ENCODE data around the gene SHC1. TPM values are rescaled to one million over a fixed set of nuclear protein-coding genes. Genes with fewer than 3 reads are reported as not detected.

The SHC1 gene
- total RNA-seq, 1 donor from 2014 or later = 69.0 TPM

DNA sequence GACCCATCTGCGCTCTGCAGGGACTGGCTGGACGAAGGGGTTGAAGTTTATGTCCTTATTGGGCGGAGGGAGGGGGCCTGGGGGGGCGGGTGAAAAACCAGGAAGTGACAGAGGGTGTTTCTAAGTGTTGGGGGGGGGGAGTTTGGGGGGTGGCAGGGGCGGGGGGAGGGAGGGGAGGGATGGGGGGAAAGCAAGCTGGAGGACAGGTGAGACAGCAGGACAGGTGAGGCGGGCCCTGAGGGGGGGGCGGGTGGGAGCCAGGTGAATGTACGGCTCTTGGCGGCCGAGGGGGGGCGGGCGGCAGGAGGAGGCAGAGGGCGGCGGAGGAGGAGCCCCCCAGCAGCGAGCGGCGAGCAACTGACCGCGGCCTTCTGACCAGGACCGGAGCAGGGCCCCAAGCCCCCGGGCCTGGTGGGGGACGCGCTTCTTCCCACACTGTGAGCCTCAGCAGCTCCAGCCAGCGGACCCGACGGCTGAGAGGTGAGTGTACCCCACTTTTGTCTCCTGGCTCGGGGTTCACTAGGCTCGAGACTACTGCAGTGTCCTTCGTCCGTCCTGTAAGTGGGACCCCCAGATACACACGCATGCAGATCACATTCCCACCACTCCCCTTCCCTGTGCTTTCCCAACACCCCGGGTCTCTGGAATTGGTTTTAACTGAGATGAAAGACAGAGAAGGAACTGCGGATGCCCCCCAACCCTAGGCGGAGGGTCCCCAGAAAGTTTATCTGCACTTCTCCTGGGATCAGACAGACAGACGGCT, 32.1 kb upstream of the SHC1 start, which contains the start of gene ZBTB7B:
Gene ZBTB7B, plus strand, starts transcription at position 339 of the 763 bp plus-strand sequence. CDS start 11,859 bp downstream, outside the sequence.
- Mint-ChIP-seq H3K27ac (peak within 1 kb of the TSS; percentile 87), H3K9me3 (peaks cover 2% of the 10 kb centered on the region), H3K4me3 (peak within 1 kb of the TSS; percentile 95), H3K36me3 (no peaks in the 10 kb centered on the region), H3K4me1 (peaks cover 25% of the 10 kb centered on the region), H3K27me3 (ENCODE audit: insufficient read depth, low read depth) (peaks cover 3% of the 10 kb centered on the region)
- peak within 1 kb of the TSS; percentile 98 for H3K4me2 ChIP-seq
- H2AFZ ChIP-seq (replicated peaks) = no peak within 1 kb of the TSS
- H3K27ac ChIP-seq = no peak within 1 kb of the TSS
- TF ChIP-seq EZH2 (IDR thresholded peaks at IDR 0.05) = no peak
- TF ChIP-seq, protein P1, sequence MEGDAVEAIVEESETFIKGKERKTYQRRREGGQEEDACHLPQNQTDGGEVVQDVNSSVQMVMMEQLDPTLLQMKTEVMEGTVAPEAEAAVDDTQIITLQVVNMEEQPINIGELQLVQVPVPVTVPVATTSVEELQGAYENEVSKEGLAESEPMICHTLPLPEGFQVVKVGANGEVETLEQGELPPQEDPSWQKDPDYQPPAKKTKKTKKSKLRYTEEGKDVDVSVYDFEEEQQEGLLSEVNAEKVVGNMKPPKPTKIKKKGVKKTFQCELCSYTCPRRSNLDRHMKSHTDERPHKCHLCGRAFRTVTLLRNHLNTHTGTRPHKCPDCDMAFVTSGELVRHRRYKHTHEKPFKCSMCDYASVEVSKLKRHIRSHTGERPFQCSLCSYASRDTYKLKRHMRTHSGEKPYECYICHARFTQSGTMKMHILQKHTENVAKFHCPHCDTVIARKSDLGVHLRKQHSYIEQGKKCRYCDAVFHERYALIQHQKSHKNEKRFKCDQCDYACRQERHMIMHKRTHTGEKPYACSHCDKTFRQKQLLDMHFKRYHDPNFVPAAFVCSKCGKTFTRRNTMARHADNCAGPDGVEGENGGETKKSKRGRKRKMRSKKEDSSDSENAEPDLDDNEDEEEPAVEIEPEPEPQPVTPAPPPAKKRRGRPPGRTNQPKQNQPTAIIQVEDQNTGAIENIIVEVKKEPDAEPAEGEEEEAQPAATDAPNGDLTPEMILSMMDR (IDR thresholded peaks at IDR 0.05) = no peak
- TF ChIP-seq EZH2phosphoT487 (IDR thresholded peaks at IDR 0.05) = no peak
- peaks cover 20% of the 10 kb centered on the region for H3K4me1 ChIP-seq
- H3K27me3 ChIP-seq = no peaks in the 10 kb centered on the region
- DNase-seq (ENCODE audit: low spot score) = peak; percentile 59
- H3K9ac ChIP-seq = no peak within 1 kb of the TSS
- H4K20me1 ChIP-seq (ENCODE audit: low read depth) = no peaks in the 10 kb centered on the region
- peaks cover 43% of the 10 kb centered on the region for H3F3A ChIP-seq (ENCODE audit: low read depth)
- no peaks in the 10 kb centered on the region for H3K36me3 ChIP-seq
- H3K9me3 ChIP-seq (ENCODE audit: low read depth) = no peaks in the 10 kb centered on the region
- peak within 1 kb of the TSS; percentile 72 for H3K4me3 ChIP-seq
- H3K79me2 ChIP-seq (ENCODE audit: low read depth) = peaks cover 38% of the 10 kb centered on the region

DNA sequence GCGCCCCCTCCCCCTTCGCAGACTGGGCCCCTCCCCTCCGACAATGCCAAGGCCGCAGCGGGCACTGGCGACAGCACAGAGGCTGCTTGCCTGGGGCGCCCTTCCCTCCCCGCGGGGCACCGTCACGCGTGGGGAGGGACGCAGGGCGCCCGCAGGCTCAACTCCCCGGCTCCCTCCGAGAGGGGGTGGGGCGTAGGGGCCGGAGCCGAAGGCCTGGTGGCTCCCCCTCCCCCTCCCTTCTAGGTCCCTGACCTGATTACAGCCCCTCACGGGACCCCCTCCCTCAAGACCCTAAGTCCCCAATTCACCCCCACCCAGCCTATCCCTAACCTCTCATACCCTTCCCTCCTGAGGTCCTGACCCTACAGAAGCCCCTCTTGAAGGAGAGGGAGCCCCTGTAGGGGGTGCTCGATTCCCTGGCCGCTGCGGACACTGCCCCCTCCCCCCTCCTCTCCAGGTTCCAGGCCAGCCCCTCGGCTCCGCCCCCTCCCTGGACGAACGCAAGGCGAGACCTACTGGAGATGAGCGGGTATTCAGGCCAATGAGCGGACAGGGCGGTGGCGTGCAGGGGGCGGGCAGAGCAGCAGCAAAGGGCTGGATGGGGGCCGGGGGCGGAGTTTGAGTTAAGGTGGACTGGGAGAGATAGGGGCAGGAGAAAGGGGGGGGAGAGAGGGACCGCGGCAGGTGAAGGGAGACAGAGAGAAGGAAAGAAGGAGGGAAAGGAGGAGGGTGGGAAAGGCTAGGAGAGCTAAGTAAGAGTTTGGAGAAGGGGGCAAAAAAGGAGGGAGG, 31.3 kb upstream of the SHC1 start:
- peaks cover 43% of the 10 kb centered on the region for H3F3A ChIP-seq (ENCODE audit: low read depth)
- H3K9me3 ChIP-seq (ENCODE audit: low read depth) = no peaks in the 10 kb centered on the region
- Mint-ChIP-seq H3K4me1 (peaks cover 28% of the 10 kb centered on the region), H3K27ac (no peak overlapping the region), H3K36me3 (no peaks in the 10 kb centered on the region), H3K4me3 (peak overlapping the region; percentile 89), H3K27me3 (ENCODE audit: insufficient read depth, low read depth) (peaks cover 3% of the 10 kb centered on the region), H3K9me3 (peaks cover 2% of the 10 kb centered on the region)
- no peak overlapping the region for H2AFZ ChIP-seq (replicated peaks)
- H3K36me3 ChIP-seq = no peaks in the 10 kb centered on the region
- peak overlapping the region; percentile 98 for H3K4me2 ChIP-seq
- no peaks in the 10 kb centered on the region for H3K27me3 ChIP-seq
- peaks cover 20% of the 10 kb centered on the region for H3K4me1 ChIP-seq
- TF ChIP-seq, protein P1 (IDR thresholded peaks at IDR 0.05) = peak; percentile 65
- no peak for TF ChIP-seq EZH2phosphoT487 (IDR thresholded peaks at IDR 0.05)
- no peak for TF ChIP-seq EZH2 (IDR thresholded peaks at IDR 0.05)
- H3K9ac ChIP-seq = no peak overlapping the region
- no peaks in the 10 kb centered on the region for H4K20me1 ChIP-seq (ENCODE audit: low read depth)
- no peak overlapping the region for H3K27ac ChIP-seq
- peak; percentile 99 for DNase-seq (ENCODE audit: low spot score)
- H3K4me3 ChIP-seq = peak overlapping the region; percentile 72
- H3K79me2 ChIP-seq (ENCODE audit: low read depth) = peaks cover 35% of the 10 kb centered on the region

DNA sequence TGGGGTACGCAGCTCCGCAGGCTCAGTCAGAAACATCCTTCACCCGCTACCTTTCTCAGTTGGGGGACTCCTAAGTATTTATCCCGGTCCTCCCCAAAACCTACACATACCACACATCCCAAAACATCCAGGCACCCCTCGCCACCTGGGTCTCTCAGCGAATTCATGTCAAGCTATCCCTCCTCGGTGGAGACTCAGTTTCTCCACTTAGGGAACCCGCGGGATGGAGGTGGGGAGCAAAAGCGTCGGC, 30.8 kb upstream of the SHC1 start:
- Histone ChIP-seq H3K4me1 (peaks cover 20% of the 10 kb centered on the region), H3F3A (ENCODE audit: low read depth) (peaks cover 43% of the 10 kb centered on the region), H3K79me2 (ENCODE audit: low read depth) (peaks cover 30% of the 10 kb centered on the region), H4K20me1 (ENCODE audit: low read depth) (no peaks in the 10 kb centered on the region), H3K9me3 (ENCODE audit: low read depth) (no peaks in the 10 kb centered on the region), H3K36me3 (no peaks in the 10 kb centered on the region), H3K27me3 (no peaks in the 10 kb centered on the region), H2AFZ (replicated peaks) (no peak overlapping the region), H3K27ac (no peak overlapping the region), H3K4me2 (peak overlapping the region; percentile 82), H3K4me3 (peak overlapping the region; percentile 72), H3K9ac (no peak overlapping the region)
- H3K4me1 Mint-ChIP-seq = peaks cover 28% of the 10 kb centered on the region
- TF ChIP-seq EZH2 (IDR thresholded peaks at IDR 0.05) = no peak
- TF ChIP-seq, protein P1 (IDR thresholded peaks at IDR 0.05) = no peak
- no peak for TF ChIP-seq EZH2phosphoT487 (IDR thresholded peaks at IDR 0.05)
- peak overlapping the region; percentile 89 for H3K4me3 Mint-ChIP-seq
- H3K9me3 Mint-ChIP-seq = peaks cover 2% of the 10 kb centered on the region
- no peak for DNase-seq (ENCODE audit: low spot score)
- H3K36me3 Mint-ChIP-seq = no peaks in the 10 kb centered on the region
- peak overlapping the region; percentile 60 for H3K27ac Mint-ChIP-seq
- peaks cover 3% of the 10 kb centered on the region for H3K27me3 Mint-ChIP-seq (ENCODE audit: insufficient read depth, low read depth)

All from neural progenitor cell (in vitro differentiated cells).